ENCODE results near the gene DAB2IP. TPM values are rescaled to one million over a fixed set of nuclear protein-coding genes. Genes with fewer than 3 reads are reported as not detected.
A peak's percentile ranks its signal among the peaks of the same experiment; 100 is the strongest.

Gene DAB2IP
- total RNA-seq, 1 donor from 2014 or later: 41.7 TPM

- Mint-ChIP-seq H3K4me3 (ENCODE audit: unreplicated experiment) (no peak overlapping the region), H3K9me3 (ENCODE audit: unreplicated experiment) (no peaks in the 10 kb centered on the region), H3K4me1 (ENCODE audit: low read depth, unreplicated experiment) (peaks cover 18% of the 10 kb centered on the region), H3K27me3 (ENCODE audit: low read depth, unreplicated experiment) (no peaks in the 10 kb centered on the region), H3K36me3 (ENCODE audit: low read depth, unreplicated experiment) (peaks cover 10% of the 10 kb centered on the region), H3K27ac (ENCODE audit: unreplicated experiment) (no peak overlapping the region)
- H3K79me2 ChIP-seq (ENCODE audit: insufficient read depth, low read length): peaks cover 69% of the 10 kb centered on the region
- no peak overlapping the region for H3K27ac ChIP-seq (ENCODE audit: low read depth, low read length)
- no peaks in the 10 kb centered on the region for H3K9me3 ChIP-seq (ENCODE audit: insufficient read depth, low read depth, low read length)
- H4K20me1 ChIP-seq (ENCODE audit: insufficient read depth, low read length): peaks cover 98% of the 10 kb centered on the region
- no peak overlapping the region for H2AFZ ChIP-seq (ENCODE audit: low read depth, low read length)
- H3K4me1 ChIP-seq (ENCODE audit: insufficient read depth, low read length): peaks cover 5% of the 10 kb centered on the region
- TF ChIP-seq CTCF (IDR thresholded peaks at IDR 0.05; ENCODE audit: insufficient read depth, low read depth, low read length): no peak
- TF ChIP-seq EZH2 (IDR thresholded peaks at IDR 0.05; ENCODE audit: insufficient read depth, low read length): no peak
- no peak overlapping the region for H3K4me2 ChIP-seq (ENCODE audit: low read length)
- no peaks in the 10 kb centered on the region for H3K36me3 ChIP-seq (ENCODE audit: insufficient read depth, low read length)
- no peak overlapping the region for H3K9ac ChIP-seq (ENCODE audit: low read length)
- H3K27me3 ChIP-seq (ENCODE audit: insufficient read depth, low read length): no peaks in the 10 kb centered on the region
- FAIRE-seq (no peak), DNase-seq (ENCODE audit: low read depth) (no peak)
- H3K4me3 ChIP-seq (ENCODE audit: insufficient read depth, low read depth, low read length): no peak overlapping the region
Measured at GRCh38 chr9:121753802-121754654, 102.6 kb downstream of the DAB2IP start.

GRCh38 chr9:121754655-121755436 lies 103.4 kb downstream of the DAB2IP start:
- H3K27me3 ChIP-seq (ENCODE audit: insufficient read depth, low read length): no peaks in the 10 kb centered on the region
- FAIRE-seq: no peak
- H4K20me1 ChIP-seq (ENCODE audit: insufficient read depth, low read length): peaks cover 92% of the 10 kb centered on the region

More at GRCh38 chr9:121754655-121755436, 103.4 kb downstream of the DAB2IP start:
- H3K4me1 Mint-ChIP-seq (ENCODE audit: low read depth, unreplicated experiment): peaks cover 10% of the 10 kb centered on the region
- H3K36me3 ChIP-seq (ENCODE audit: insufficient read depth, low read length): peaks cover 2% of the 10 kb centered on the region
- H3K36me3 Mint-ChIP-seq (ENCODE audit: low read depth, unreplicated experiment): peaks cover 12% of the 10 kb centered on the region
- no peak overlapping the region for H3K4me3 Mint-ChIP-seq (ENCODE audit: unreplicated experiment)
- no peaks in the 10 kb centered on the region for H3K27me3 Mint-ChIP-seq (ENCODE audit: low read depth, unreplicated experiment)
- H3K4me2 ChIP-seq (ENCODE audit: low read length): no peak overlapping the region
- peaks cover 3% of the 10 kb centered on the region for H3K4me1 ChIP-seq (ENCODE audit: insufficient read depth, low read length)
- H3K9ac ChIP-seq (ENCODE audit: low read length): no peak overlapping the region
- TF ChIP-seq EZH2 (IDR thresholded peaks at IDR 0.05; ENCODE audit: insufficient read depth, low read length) (no peak), CTCF (IDR thresholded peaks at IDR 0.05; ENCODE audit: insufficient read depth, low read depth, low read length) (no peak)
- peaks cover 63% of the 10 kb centered on the region for H3K79me2 ChIP-seq (ENCODE audit: insufficient read depth, low read length)
- H3K27ac ChIP-seq (ENCODE audit: low read depth, low read length): no peak overlapping the region
- no peak for DNase-seq (ENCODE audit: low read depth)
- H3K27ac Mint-ChIP-seq (ENCODE audit: unreplicated experiment): peak overlapping the region; percentile 58
- H3K9me3 ChIP-seq (ENCODE audit: insufficient read depth, low read depth, low read length): no peaks in the 10 kb centered on the region
- H3K9me3 Mint-ChIP-seq (ENCODE audit: unreplicated experiment): no peaks in the 10 kb centered on the region
- no peak overlapping the region for H3K4me3 ChIP-seq (ENCODE audit: insufficient read depth, low read depth, low read length)
- no peak overlapping the region for H2AFZ ChIP-seq (ENCODE audit: low read depth, low read length)
